MCF 10A (cell line): ENCODE data around the gene SGK1. TPM values are rescaled to one million over a fixed set of nuclear protein-coding genes. Genes with fewer than 3 reads are reported as not detected.
A peak's percentile ranks its signal among the peaks of the same experiment; 100 is the strongest.

ENCODE experiments used
- BruUV-seq: library from RNA; stranded (reverse); fragments of 400-500 nt; replicated peaks from 2 replicates; lab custom pipeline; 2021; lab: Mats Ljungman, UMichigan
- CTCF ChIA-PET: fragments of 300-600 bp; sonication (Branson Sonifier 250); formaldehyde crosslinking; extraction: SDS; loops from one replicate; lab custom pipeline; 2021; ENCODE audit warnings: antibody characterized with exemption, inconsistent platforms; lab: Yijun Ruan, JAX
- POLR2A ChIA-PET: fragments of 300-600, 350-650 bp; sonication (Branson Sonifier 250); formaldehyde crosslinking; extraction: SDS; loops from one replicate; lab custom pipeline; 2020; ENCODE audit warnings: antibody characterized with exemption, inconsistent platforms; lab: Yijun Ruan, JAX
- DNase-seq: peaks from one replicate; pipeline ENCODE4 v3.0.0-alpha.2; 2018; ENCODE audit not compliant: unreplicated experiment
- H3K27ac Mint-ChIP-seq: one replicate; pipeline ENCODE4 v1.8.0; 2022; ENCODE audit warnings: mild to moderate bottlenecking, low read depth, mixed read lengths; ENCODE audit not compliant: unreplicated experiment
- H3K27me3 Mint-ChIP-seq: one replicate; pipeline ENCODE4 v1.8.0; 2022; ENCODE audit warnings: mixed read lengths; ENCODE audit not compliant: insufficient read depth, unreplicated experiment
- H3K36me3 Mint-ChIP-seq: one replicate; pipeline ENCODE4 v1.8.0; 2022; ENCODE audit warnings: mild to moderate bottlenecking, moderate library complexity, mixed read lengths; ENCODE audit not compliant: insufficient read depth, unreplicated experiment
- H3K4me1 Mint-ChIP-seq: one replicate; pipeline ENCODE4 v1.8.0; 2022; ENCODE audit warnings: mixed read lengths; ENCODE audit not compliant: insufficient read depth, unreplicated experiment
- H3K4me3 Mint-ChIP-seq: one replicate; pipeline ENCODE4 v1.8.0; 2022; ENCODE audit warnings: mild to moderate bottlenecking, moderate library complexity, mixed read lengths; ENCODE audit not compliant: unreplicated experiment
- H3K9me3 Mint-ChIP-seq: one replicate; pipeline ENCODE4 v1.8.0; 2022; ENCODE audit warnings: mixed read lengths; ENCODE audit not compliant: unreplicated experiment
- intact Hi-C: fragments of 100-400 bp; cut with micrococcal nuclease; formaldehyde crosslinking; loops from 2 replicates; pipeline ENCODE4 v1.14.1; 2022
- total RNA-seq: library from RNA; stranded (reverse); gene quantifications from 2 replicates; pipeline ENCODE4 v1.2.3, GENCODE V29; 2022
- TF ChIP-seq, protein P1 (sequence below): fragments of 200-600 bp; IDR thresholded peaks from one replicate; pipeline ENCODE4 v1.8.0; 2022; ENCODE audit warnings: antibody characterized with exemption, mild to moderate bottlenecking; ENCODE audit not compliant: unreplicated experiment

SGK1 gene
- total RNA-seq, 1 experiment from 2014 or later = 30.8 TPM

DNA sequence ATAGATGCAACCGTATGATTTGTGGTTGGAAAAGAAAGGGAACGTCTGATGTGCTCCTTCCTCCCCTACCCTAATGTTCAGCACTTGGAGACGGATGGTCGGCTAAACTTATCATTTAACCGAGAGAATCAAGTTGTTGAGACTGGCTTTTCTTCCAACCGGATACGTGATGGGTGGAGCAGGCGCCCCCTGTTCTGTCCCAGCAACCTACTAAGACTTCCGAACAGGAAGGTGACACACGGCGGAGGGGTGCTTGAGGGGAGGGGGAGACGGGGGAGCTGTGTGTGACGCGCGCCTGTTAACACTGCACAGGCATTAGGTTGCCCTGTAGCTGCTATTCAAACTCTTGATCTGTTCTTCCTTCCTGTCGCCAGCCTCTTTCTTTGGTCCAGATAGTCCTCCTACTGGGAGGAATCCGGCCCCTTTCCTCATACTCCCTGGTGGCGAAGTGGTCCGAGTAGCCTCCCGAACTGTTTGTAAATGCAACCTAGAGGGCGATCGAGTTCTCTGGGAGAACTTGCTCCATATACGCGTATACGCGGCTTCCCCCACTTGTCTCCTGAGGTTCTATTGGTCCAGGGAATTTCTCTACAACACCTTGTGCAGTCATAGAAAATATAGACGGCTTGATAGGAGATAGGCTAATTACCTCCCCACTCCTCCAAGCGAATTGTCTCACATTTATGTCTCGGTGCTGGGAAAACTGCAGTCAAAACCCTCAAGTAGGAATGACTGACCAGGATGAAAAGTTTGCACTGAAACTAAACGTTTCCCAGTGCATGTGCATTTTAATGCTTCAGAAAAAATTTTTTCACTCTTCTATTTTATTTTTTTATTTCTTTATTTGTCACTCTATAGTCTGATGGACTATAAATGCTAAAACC is 139.5 kb downstream of the SGK1 start:
- TF ChIP-seq, protein P1, sequence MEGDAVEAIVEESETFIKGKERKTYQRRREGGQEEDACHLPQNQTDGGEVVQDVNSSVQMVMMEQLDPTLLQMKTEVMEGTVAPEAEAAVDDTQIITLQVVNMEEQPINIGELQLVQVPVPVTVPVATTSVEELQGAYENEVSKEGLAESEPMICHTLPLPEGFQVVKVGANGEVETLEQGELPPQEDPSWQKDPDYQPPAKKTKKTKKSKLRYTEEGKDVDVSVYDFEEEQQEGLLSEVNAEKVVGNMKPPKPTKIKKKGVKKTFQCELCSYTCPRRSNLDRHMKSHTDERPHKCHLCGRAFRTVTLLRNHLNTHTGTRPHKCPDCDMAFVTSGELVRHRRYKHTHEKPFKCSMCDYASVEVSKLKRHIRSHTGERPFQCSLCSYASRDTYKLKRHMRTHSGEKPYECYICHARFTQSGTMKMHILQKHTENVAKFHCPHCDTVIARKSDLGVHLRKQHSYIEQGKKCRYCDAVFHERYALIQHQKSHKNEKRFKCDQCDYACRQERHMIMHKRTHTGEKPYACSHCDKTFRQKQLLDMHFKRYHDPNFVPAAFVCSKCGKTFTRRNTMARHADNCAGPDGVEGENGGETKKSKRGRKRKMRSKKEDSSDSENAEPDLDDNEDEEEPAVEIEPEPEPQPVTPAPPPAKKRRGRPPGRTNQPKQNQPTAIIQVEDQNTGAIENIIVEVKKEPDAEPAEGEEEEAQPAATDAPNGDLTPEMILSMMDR = peak; percentile 65
- BruUV-seq = no TSS peak
- H3K27ac Mint-ChIP-seq = peak overlapping the region; percentile 88
- intact Hi-C loops = loop anchor here (1.0 to 5.0 kb wide), 4 partner anchors 170 to 463 kb away; no protein-coding TSS in a partner anchor
- no peaks in the 10 kb centered on the region for H3K27me3 Mint-ChIP-seq
- CTCF ChIA-PET = interaction anchor here (0.6 to 3.7 kb wide), 39 partner anchors 10 to 1877 kb away, joined by 3 to 42 read pairs (median 4); no protein-coding TSS in a partner anchor
- H3K4me3 Mint-ChIP-seq = peak overlapping the region; percentile 79
- no peaks in the 10 kb centered on the region for H3K9me3 Mint-ChIP-seq
- peak; percentile 91 for DNase-seq
- POLR2A ChIA-PET = interaction anchor here (0.5 to 4.0 kb wide), 28 partner anchors 11 to 649 kb away, joined by 3 to 26 read pairs (median 4); no protein-coding TSS in a partner anchor
- H3K4me1 Mint-ChIP-seq = peaks cover 21% of the 10 kb centered on the region
- peaks cover 15% of the 10 kb centered on the region for H3K36me3 Mint-ChIP-seq

DNA sequence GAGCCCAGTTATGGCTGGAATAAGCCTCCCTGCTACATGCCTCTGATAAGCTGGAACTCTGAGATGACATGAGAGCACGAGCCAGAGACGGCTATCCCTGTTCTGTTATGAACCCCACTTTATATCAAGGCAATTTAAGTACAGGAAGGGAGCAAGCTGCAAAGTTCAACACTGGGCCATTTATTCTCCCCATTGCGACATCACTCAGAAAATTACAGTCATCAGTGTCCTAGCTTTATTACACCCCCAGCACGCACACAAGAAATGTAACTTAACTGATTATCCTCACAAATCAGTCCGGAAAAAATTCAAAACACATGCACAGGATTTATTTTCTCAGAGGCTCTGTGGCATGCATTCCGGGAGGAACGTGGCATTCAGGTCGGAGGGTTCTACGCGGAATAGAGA is 140.2 kb downstream of the SGK1 start:
- Mint-ChIP-seq H3K27me3 (no peaks in the 10 kb centered on the region), H3K9me3 (no peaks in the 10 kb centered on the region), H3K36me3 (peaks cover 22% of the 10 kb centered on the region), H3K4me3 (peak overlapping the region; percentile 79), H3K4me1 (peaks cover 25% of the 10 kb centered on the region), H3K27ac (peak overlapping the region; percentile 88)
- peak; percentile 52 for DNase-seq
- CTCF ChIA-PET = interaction anchor here (0.6 to 3.7 kb wide), 32 partner anchors 9 to 1877 kb away, joined by 3 to 42 read pairs (median 3); partner anchors contain the start of gene SGK1
- POLR2A ChIA-PET = interaction anchor here (0.7 to 4.0 kb wide), 19 partner anchors 10 to 649 kb away, joined by 3 to 26 read pairs (median 4); no protein-coding TSS in a partner anchor
- no TSS peak for BruUV-seq
- TF ChIP-seq, protein P1 = no peak
- intact Hi-C loops = loop anchor here (1.0 to 5.0 kb wide), 4 partner anchors 171 to 464 kb away; no protein-coding TSS in a partner anchor

DNA sequence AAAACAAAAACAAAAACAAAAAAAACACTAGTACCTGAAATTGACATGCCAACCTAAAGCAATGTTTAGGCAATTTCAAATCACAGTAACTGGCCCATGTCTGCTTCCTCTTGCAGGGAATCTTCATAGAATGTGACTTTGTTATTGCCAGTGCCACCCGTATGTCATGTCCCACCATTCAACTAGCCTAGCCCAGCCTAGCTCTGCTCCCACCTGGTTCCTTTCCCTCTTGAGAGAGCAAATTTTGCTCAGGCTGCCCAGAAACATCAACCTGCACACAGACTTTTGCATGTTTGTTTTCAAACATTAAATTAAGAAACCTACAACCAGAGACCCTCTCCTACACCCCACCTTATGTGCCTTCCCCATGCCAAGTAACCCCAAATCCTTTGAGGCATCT is 140.7 kb downstream of the SGK1 start:
- Mint-ChIP-seq H3K27me3 (no peaks in the 10 kb centered on the region), H3K9me3 (no peaks in the 10 kb centered on the region), H3K4me1 (peaks cover 26% of the 10 kb centered on the region), H3K36me3 (peaks cover 27% of the 10 kb centered on the region), H3K27ac (no peak overlapping the region), H3K4me3 (no peak overlapping the region)
- ChIA-PET POLR2A (interaction anchor here (0.7 to 4.0 kb wide), 12 partner anchors 97 to 650 kb away, joined by 3 to 26 read pairs (median 4); no protein-coding TSS in a partner anchor), CTCF (interaction anchor here (0.6 to 3.7 kb wide), 22 partner anchors 12 to 1876 kb away, joined by 3 to 42 read pairs (median 3); partner anchors contain the start of gene SGK1)
- TF ChIP-seq, protein P1 = no peak
- BruUV-seq = no TSS peak
- intact Hi-C loops = loop anchor here (5.0 kb wide), 1 partner anchor 245 kb away; no protein-coding TSS in a partner anchor
- DNase-seq = no peak
